Tibial artery (tissue), 4 donors: ENCODE data around the gene RAB31.

Experiments used
- DNase-seq, 2 donors: peaks; one replicate each; pipeline ENCODE4 v3.0.0-alpha.2; 2019
- H3K27ac ChIP-seq, 2 donors: fragments of 200-600 bp; sonication (generic) in 1 of 2; 1 replicate in 1 of 2; 2 replicates in 1 of 2; pipeline ENCODE4 v1.5.1; 2018 to 2019; ENCODE audit warnings: mild to moderate bottlenecking in 1 of 2
- H3K27me3 ChIP-seq, 2 donors: fragments of 200-600 bp; sonication (generic) in 1 of 2; one replicate each; pipeline versions ENCODE4 v1.5.1 to v1.6.0; 2016 to 2019
- H3K36me3 ChIP-seq, 3 donors: fragments of 200-600 bp; sonication (generic) in 2 of 3; one replicate each; pipeline ENCODE4 v1.5.1; 2016 to 2019; ENCODE audit warnings: mild to moderate bottlenecking in 2 of 3
- H3K4me1 ChIP-seq, 4 donors: fragments of 200-600 bp; sonication (generic) in 2 of 4; 1 replicate in 3 of 4; 2 replicates in 1 of 4; pipeline ENCODE4 v1.5.1; 2016 to 2019
- H3K4me3 ChIP-seq, 2 donors: fragments of 200-600 bp; sonication (generic) in 1 of 2; 1 replicate in 1 of 2; 2 replicates in 1 of 2; pipeline ENCODE4 v1.5.1; 2018 to 2019; ENCODE audit warnings: mild to moderate bottlenecking in 2 of 2
- H3K9me3 ChIP-seq, 3 donors: fragments of 200-600 bp; sonication (generic) in 1 of 3; one replicate each; pipeline ENCODE4 v1.5.1; 2016 to 2019
- CTCF ChIP-seq, 2 experiments: fragments of 200-600 bp in 1 of 2; fragments of 450-650 bp in 1 of 2; IDR thresholded peaks; one replicate each; pipeline ENCODE4 v1.5.1; 2017 to 2019; ENCODE audit warnings: antibody characterized with exemption in 2 of 2, mild to moderate bottlenecking in 1 of 2, moderate library complexity in 1 of 2
- intact Hi-C: fragments of 100-400 bp; cut with DNase I; formaldehyde crosslinking; loops from one replicate; pipeline ENCODE4 v1.15.0; 2023; ENCODE audit warnings: low total_unique reads

RAB31 gene

GRCh38 chr18:9884090-9884489 is 176.0 kb downstream of the RAB31 start:
- H3K36me3 ChIP-seq = no peaks in the 10 kb centered on the region
- no peak for TF ChIP-seq CTCF (IDR thresholded peaks at IDR 0.05)
- no peaks in the 10 kb centered on the region for H3K9me3 ChIP-seq
- H3K4me3 ChIP-seq = no peak overlapping the region
- intact Hi-C loops = no loop called here
- no peaks in the 10 kb centered on the region for H3K27me3 ChIP-seq
- no peaks in the 10 kb centered on the region for H3K4me1 ChIP-seq
- no peak overlapping the region for H3K27ac ChIP-seq
- no peak for DNase-seq

DNA sequence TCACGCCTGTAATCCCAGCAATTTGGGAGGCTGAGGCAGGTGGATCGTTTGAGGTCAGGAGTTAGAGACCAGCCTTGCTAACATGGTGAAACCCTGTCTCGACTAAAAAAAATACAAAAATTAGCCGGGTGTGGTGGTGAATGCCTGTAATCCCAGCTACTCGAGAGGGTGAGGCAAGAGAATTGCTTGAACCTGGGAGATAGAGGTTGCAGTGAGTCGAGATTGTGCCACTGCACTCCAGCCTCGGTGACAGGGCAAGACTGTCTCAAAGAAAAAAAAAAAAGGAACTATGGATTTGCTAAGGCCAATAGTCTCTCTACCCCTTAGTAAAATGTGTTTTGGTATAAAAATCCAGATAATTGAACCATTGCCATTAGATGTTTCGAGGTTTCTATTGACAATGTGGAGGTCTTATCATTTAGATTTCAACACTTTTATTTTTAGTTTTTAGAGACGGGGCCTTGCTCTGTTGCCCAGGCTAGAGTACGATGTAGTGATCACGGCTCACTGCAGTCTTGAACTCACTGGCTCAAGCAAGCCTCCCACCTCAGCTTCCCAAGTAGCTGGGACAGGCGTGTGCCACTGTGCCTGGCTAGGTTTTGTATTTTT is 176.5 kb downstream of the RAB31 start:
- Histone ChIP-seq H3K27me3 (no peaks in the 10 kb centered on the region), H3K36me3 (no peaks in the 10 kb centered on the region), H3K4me3 (no peak overlapping the region), H3K4me1 (no peaks in the 10 kb centered on the region), H3K9me3 (no peaks in the 10 kb centered on the region), H3K27ac (no peak overlapping the region)
- DNase-seq = no peak
- no peak for TF ChIP-seq CTCF (IDR thresholded peaks at IDR 0.05)
- intact Hi-C loops = no loop called here

DNA sequence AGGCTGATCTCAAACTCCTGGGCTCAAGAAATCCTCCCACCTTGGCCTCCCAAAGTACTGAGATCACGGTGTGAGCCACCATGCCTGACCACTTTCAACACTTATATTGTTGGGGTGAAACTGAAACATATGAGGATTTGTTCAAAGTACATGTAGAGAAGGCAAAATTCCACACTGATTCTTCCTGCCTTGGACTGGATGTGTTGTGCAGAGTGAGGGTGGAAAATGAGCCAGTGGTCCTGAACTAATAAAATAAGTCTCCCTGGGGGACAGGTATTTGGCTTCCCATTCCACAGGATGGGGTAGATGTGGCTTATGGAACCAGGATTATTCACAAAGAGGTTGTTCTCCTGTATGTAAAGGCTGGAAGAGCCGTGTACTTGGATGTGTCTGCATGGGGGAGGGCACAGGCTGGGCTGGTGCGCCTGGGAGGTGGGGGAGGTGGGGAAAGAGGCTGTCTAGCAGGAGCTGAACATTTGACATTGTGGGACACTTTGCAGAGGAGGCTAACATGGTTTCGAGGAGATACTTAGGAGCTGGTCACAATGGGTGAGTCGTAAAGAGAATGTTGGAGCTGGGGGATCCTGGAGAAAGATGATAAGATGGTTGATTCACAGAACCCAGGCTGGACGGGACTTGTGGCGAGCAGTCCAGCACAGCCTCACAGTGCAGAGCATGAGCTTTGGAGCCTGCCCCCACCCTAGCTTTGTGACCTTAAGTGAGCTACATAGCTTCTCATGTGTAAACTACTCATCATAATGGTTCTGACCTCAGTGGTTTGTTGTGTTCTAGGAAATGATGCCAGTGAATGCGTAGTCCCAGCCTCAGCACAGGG is 177.3 kb downstream of the RAB31 start, which contains the start of gene TXNDC2:
Gene TXNDC2, plus strand, starts transcription at position 804 of the 835 bp plus-strand sequence. CDS start 708 bp downstream, outside the sequence.
- Histone ChIP-seq H3K36me3 (no peaks in the 10 kb centered on the region), H3K9me3 (no peaks in the 10 kb centered on the region), H3K27me3 (no peaks in the 10 kb centered on the region), H3K27ac (no peak within 1 kb of the TSS), H3K4me3 (no peak within 1 kb of the TSS), H3K4me1 (peaks cover 0 to 4% (median 0%) of the 10 kb centered on the region in 4 donors)
- intact Hi-C loops = no loop called here
- no peak for TF ChIP-seq CTCF (IDR thresholded peaks at IDR 0.05)
- DNase-seq = no peak

DNA sequence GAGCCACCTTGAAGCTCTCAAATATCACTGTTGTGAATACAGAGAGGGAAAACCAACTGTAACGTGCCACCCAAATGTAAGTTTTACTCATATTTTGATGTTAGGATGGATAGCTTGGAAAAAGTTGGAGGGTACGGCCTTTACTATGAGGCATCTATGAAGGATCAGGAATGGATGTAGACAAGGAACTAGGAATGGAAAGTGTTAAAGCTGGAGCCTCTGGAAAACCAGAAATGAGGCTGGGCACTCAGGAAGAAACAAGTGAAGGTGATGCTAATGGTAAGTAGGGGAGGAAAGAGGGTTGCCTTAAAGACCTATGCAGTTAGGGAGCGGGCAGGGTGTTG is 177.9 kb downstream of the RAB31 start:
- intact Hi-C loops = no loop called here
- peaks cover 0 to 9% (median 0%) of the 10 kb centered on the region in 4 donors for H3K4me1 ChIP-seq
- TF ChIP-seq CTCF (IDR thresholded peaks at IDR 0.05) = no peak
- H3K27ac ChIP-seq = no peak overlapping the region
- DNase-seq = no peak
- no peaks in the 10 kb centered on the region for H3K9me3 ChIP-seq
- no peak overlapping the region for H3K4me3 ChIP-seq
- H3K27me3 ChIP-seq = no peaks in the 10 kb centered on the region
- H3K36me3 ChIP-seq = no peaks in the 10 kb centered on the region

GRCh38 chr18:9887992-9888391 is 179.9 kb downstream of the RAB31 start:
- H3K9me3 ChIP-seq = no peaks in the 10 kb centered on the region
- H3K4me1 ChIP-seq = peaks cover 0 to 15% (median 0%) of the 10 kb centered on the region in 4 donors
- no peak overlapping the region for H3K27ac ChIP-seq
- no peak for DNase-seq
- H3K27me3 ChIP-seq = no peaks in the 10 kb centered on the region
- no peak overlapping the region for H3K4me3 ChIP-seq
- H3K36me3 ChIP-seq = no peaks in the 10 kb centered on the region
- intact Hi-C loops = no loop called here
- TF ChIP-seq CTCF (IDR thresholded peaks at IDR 0.05) = no peak
